Activated gamma-delta T cell treated with anti-CD3 and anti-CD28 coated beads, Interleukin-2, amount 50 U/mL, for 16 hours (primary cell): Measurements from ENCODE around the gene GLIS2.
"Not testable (repeated sequence)": the region's sequence is repeated elsewhere in the genome, so short reads cannot be mapped to it uniquely, and the experiment has no call there.

Source experiments
- DNase-seq: peaks from one replicate; pipeline ENCODE4 v3.0.0-alpha.2; 2020; ENCODE audit warnings: low read depth

GLIS2 gene

DNA sequence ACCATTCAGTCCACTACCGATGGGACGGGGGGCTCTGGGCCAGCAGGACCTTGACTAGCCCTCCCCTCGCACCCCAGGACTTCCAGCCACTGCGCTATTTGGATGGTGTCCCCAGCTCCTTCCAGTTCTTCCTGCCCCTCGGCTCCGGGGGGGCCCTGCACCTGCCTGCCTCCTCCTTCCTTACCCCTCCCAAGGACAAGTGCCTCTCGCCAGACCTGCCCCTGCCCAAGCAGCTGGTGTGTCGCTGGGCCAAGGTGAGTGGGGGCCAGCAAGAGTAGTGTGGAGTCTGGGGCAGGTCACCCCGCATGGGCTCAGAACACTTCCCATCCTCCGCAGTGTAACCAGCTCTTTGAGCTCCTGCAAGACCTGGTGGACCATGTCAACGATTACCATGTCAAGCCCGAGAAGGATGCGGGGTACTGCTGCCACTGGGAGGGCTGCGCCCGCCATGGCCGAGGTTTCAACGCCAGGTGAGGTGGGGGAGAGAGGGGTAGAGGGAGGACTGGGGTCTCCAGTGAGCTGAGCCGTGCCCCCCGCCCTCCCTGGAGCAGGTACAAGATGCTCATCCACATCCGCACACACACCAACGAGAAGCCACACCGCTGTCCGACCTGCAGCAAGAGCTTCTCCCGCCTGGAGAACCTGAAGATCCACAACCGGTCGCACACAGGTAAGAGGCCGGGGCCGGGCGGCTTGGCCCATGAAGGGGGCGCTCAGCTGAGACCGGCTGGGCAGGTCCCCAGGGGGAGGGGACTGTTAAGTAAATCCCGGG, 19.0 kb downstream of the GLIS2 start:
- DNase-seq = no peak

DNA sequence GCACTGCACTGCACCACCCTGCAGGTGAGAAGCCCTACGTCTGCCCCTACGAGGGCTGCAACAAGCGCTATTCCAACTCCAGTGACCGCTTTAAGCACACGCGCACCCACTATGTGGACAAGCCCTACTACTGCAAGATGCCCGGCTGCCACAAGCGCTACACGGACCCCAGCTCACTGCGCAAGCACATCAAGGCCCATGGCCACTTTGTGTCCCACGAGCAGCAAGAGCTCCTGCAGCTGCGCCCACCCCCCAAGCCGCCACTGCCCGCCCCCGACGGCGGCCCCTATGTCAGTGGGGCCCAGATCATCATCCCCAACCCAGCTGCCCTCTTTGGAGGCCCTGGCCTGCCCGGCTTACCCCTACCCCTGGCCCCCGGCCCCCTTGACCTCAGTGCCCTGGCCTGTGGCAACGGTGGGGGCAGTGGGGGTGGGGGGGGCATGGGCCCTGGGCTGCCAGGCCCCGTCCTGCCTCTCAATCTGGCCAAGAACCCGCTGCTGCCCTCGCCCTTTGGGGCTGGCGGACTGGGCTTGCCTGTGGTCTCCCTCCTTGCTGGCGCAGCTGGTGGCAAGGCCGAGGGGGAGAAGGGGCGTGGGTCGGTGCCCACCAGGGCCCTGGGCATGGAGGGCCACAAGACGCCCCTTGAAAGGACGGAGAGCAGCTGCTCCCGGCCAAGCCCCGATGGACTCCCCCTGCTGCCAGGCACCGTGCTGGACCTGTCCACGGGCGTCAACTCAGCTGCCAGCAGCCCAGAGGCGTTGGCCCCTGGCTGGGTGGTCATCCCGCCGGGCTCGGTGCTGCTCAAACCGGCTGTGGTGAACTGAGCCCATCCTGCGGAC, 21.1 kb downstream of the GLIS2 start:
- DNase-seq = no peak

DNA sequence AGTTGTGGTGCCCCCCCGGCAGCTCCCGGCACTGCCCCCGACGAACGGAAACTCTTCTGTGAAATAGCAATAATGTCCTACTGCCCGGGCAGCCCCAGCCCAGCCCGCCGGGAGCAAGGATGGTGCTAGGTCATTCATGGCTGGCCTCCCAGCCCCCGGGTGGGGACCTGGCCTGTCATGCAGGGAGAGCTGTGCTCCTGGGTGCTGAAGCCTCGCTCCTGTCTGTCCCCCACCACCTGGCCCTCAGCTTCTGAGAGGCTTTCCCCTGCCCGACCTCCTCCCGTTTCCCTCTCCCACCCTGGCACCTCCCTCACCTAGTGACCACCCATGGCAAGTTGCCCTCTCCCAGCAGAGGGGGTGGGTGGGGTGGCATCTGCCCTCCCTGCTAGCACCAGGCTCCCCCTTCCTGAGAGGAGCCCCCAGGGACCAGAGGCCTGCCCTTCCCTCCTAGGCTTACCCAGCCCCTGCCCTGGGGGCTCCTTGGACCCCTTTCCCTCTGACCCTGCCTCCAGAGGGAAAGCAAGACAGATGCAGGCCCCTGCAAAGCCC, 21.7 kb downstream of the GLIS2 start:
- DNase-seq = no peak

DNA sequence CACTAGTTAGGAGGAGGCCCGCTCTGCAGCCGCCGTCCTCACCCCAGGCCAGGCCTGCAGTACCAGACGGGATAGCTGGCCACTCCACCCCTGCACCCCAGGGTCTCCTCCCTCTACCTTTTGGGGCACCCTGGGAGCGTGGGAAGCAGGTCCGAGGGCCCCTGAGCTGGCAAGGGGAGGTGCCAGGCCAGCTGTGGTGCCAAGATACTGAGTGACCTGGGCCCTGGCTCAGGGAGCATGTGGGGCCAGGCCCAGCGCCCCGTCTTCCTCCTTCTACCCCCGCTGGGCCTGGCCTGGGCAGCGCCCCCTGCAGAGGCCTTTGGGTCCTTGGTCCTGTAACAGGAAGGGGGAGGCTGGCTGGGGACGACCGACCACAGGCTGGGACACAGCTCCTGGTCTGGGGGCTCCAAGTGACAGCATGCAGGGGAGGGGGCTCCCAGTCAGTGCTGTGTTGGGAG, 22.3 kb downstream of the GLIS2 start:
- DNase-seq = no peak

DNA sequence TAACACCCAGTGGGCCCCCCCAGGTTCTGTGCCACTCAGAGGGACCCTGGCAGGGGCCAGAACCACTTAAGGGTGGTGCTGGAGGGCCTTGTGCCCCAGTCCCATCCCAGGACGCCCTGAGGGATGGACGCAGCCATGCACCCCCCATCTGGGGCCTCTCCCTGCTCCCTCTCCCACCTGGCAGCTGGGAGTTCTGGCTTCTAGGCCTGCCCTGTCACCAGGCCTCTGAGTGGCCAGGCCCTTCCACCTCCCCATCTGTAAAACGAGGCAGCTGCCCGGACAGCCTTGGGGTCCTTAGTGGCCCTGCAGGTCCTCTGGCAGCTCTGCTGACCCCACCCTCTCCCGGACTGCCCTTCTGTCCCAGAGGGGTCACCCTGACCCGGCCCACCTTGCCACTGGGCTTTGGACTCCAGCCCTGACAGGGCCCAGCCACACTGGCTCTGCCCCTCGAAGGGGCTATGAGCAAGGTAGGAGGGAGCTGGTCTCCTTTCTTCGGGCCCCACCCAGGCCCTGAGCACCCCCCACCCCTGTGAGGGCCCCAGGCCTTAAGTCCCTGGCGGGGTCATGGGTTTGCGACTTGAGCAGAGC, 22.9 kb downstream of the GLIS2 start:
- DNase-seq = no peak

DNA sequence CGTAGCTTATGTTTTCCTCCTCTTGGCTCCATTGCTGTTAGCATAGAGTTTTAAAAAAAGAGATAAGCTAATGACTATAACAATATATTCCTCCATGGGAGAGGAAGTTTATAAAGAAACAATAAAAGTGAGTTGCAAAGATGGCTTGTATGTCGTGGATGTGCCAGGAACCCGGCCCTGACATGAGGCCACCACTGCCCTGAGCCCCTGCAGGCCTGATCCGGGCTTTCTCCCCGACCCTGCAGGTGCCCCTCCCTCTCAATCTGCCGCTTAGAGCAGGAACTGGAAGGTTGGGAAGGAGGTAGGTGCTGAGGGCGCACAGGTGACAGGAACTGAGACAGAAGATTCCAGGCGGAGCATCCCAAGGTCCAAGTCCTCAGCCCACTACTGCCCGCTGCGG, 23.6 kb downstream of the GLIS2 start:
- DNase-seq = no peak

DNA sequence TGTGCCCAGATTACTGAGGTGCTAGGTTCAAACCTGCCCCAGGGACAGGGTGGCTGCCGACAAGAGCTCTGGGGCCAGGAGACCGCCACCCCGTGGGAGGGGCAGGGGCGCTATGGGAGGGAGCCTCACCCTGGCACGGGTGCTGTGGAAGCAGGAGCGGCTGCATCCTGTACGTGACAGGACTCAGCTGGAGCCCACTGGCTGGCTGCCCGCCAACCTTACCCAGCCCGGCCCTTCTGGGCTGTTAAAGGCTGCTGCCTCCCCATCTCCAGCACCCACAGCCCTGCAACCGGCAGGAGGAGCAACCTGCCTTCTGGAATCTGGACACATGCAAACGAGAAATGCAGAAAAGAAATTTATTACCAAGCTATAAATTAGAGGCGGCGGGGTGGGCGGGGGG, 24.0 kb downstream of the GLIS2 start:
- DNase-seq = no peak

DNA sequence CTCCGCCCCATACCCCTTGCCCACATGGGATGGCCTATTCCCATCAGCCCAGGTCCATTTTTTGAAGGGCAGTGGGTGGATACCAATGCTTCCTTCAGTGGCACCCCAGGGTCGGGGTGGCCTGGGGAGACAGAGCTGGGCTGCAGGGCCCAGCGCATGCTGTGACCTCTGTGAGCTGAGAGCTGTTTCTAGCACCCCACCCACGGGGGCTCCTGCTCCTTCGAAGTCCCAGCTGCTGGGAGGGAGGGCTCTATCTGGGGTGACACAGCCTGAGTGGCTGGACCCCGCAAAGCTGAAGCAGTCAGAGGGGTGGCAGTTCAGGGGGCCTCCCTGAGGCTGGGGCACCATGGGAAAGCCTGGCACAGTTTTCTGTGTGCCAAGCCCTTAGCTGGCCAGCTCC, 24.6 kb downstream of the GLIS2 start:
- no peak for DNase-seq

DNA sequence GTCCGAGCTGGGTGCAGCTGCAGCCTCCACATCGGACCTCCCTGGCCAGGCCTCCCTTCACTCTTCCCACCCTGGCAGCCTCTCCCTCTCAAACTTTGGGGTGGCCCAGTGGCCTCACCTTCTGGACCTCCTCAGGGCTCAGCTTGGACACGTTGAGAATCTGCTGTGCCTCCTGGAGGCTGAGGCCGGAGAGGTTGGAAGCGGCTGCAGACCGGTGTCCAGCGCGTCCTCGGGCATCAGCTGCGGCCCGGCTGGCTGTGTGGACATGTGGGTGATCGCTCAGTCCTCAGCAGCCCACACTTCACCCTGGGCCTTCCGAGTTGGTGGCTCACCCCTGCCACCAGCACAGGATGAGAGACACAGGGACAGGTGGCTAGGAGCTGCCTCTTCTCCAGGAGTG, 25.4 kb downstream of the GLIS2 start:
- DNase-seq = no peak

DNA sequence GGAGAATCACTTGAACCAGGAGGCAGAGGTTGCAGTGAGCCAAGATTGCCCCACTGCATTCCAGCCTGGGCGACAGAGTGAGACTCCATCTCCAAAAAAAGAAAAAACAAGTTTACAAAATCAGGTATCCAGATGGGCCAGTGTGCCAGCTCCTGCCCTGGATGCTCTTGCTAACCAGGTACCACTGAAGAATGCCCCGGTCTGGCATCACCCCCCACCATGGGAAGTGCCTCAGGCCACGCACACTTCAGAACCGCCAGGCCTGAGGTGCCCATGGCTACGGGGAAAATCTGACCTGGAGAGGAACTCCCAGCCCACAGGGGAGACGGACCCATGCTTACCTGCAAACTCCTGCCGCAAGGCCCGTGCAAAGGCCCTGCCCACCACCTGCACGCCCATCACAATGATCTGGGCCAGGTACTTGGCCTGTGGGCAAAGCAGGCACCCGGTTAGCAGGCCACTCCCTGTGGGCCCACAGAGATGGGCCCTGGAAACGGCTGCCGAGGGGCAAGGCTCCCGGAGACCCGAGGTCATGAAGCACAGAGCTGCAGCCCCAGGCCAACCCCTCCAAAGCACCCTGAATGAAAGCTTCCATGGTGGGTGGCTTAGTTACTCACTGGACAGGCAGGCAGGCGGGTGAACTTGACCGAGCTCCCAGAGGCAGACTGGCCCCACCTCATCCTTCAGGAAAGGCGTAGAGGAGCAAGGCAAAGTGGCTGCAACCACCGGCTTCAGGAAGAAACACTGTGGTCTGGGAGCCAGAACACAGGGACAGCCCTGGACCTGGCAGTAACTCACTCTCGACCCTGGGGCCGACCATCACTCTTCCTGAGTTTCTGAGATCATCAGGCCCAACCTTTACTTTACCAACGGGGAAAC, 27.2 kb downstream of the GLIS2 start:
- DNase-seq = no peak

DNA sequence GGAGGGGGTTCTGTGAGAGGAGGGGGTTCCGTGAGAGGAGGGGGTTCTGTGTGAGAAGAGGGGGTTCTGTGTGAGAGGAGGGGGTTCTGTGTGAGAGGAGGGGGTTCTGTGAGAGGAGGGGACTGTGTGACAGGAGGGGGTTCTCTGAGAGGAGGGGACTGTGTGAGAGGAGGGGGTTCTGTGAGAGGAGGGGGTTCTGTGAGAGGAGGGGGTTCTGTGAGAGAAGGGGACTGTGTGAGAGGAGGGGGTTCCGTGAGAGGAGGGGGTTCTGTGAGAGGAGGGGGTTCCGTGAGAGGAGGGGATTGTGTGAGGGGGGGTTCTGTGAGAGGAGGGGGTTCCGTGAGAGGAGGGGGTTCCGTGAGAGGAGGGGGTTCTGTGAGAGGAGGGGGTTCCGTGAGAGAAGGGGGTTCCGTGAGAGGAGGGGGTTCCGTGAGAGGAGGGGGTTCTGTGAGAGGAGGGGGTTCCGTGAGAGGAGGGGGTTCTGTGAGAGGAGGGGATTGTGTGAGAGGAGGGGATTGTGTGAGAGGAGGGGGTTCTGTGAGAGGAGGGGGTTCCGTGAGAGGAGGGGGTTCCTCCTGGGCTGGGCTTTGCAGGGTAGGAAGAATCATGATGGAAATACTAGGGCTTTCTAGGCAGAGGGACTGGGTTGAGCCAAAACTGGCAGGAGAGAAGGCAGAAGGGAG, 28.6 kb downstream of the GLIS2 start:
- DNase-seq = not testable (repeated sequence)

DNA sequence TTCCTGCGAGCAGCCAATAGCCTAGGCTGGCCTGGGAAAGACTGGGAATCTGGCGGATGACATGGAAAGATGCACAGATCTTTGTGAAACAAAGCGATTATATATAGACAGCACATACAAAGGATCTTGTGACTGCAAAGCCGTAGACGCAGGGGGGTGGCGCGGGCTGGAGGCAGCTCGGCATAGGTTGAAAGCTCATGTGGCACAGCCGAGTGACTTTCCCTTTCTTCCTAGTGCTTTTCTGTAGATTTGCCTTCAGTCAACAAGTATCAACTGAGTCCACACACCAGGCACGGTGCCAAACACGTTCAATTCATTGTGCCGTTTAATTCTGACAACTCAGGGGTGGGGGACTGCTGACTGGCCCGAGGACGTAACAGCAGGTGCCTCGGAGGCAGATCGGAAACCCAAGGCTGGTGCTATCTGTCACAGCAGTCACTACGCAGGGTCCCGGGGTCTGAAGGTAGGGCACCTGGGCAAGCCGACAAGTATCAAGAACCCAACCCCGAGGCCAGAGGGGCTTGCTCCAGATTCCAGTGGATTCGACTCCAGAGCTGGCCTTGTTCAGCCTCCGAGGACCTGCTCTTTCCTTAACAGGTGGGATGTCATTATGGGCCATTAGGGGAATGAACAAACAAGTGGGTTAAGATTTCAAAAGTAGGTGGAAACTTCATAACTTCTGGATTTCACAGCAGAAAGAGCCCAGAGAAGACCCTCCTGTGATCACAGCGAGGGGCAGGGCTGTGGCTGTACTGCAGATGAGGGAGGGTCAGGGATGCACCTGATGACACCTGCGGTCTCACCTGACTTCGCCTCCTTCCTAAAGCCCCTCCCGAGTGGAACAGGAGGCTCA, 29.3 kb downstream of the GLIS2 start:
- DNase-seq = no peak

DNA sequence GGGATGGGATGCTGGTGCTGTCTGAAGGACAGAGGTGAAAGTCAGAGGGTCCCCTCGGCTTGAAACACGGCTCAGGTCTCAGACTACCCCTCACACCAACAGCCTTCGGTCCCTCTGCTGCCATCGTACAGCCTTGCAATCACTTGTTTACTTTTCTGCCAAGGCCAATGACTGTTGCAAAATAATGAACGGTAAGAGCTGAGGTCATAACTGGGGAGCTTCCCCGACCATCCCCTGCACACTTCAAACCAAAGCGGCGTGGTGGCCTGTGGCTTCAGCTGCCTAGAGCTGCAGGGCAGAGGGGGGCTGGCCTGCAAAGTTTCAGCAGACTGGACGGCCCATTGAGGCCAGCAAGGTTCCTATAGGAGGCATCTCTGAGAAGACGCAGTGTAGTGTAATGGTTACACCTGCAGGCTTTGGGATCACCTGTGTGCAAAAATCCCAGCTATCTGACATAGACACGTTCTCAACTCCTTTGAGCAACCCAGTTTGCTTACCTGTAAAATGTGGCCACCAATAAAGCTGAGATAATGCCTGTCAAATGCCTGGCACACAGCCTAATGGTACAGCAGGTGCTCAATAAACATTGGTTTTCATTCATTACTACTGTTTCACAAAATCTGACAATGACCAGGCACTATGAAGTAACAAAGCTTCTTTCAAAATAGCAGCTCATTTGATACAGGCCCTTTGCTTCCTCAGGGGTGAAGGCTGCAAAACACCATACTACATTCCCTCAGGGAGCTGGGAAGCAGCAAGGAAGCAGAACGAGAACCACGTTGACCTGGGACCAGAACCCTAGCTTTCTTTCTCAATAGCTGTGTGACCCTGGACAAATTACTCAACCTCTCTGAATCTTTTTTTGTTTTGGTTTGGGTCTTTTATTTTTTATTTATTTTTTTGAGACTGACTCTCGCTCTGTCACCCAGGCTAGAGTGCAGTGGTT, 30.2 kb downstream of the GLIS2 start:
- no peak for DNase-seq

DNA sequence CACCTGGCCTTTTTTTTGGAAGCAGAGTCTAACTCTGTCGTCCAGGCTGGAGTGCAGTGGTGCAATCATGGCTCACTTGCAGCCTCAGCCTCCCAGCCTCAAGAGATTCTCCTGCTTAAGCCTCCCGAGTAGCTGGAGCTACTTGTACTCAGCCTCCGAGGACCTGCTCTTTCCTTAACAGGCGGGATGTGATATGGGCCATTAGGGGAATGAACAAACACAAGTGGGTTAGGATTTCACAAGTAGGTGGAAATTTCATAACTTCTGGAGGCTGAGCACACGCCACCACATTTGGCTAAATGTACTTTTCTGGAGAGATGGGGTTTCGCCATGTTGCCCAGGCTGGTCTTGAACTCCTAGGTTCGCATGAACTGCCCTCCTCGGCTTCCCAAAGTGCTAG, 31.1 kb downstream of the GLIS2 start:
- DNase-seq = no peak

DNA sequence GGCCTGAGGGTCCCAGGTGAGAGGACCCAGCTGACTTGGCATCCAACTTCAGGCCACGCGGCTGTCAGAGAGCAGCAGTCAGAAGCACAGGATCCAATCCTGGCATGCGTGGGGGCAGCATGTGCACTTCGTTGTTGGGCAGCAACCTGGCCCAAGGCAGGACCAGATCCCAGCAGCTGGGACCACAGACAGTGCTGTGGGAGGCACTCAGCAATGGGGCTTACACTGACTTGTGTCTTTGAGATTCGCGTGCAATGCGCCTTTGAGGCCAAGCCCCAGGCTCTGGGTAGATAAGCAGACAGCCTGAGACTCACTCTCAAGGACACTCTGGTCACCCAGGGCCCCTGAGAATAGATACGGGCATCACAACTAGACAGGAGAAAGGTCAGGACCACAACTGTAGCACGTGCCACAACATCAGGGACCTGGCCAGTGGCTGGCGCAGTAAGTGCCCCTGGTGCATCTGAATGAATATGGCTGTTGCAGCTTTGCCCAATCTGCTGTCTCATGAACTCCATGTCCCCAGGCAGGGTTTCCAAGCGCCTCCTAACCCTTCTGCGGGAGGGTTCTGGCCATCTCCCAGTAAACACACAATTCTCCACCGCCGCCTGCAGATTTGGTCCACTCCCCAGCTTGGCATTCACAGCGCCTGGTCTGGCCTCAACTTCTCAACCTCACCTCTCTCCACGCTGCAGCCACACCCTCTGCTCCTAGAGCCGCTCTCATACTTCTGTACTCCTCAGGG, 32.1 kb downstream of the GLIS2 start:
- no peak for DNase-seq

DNA sequence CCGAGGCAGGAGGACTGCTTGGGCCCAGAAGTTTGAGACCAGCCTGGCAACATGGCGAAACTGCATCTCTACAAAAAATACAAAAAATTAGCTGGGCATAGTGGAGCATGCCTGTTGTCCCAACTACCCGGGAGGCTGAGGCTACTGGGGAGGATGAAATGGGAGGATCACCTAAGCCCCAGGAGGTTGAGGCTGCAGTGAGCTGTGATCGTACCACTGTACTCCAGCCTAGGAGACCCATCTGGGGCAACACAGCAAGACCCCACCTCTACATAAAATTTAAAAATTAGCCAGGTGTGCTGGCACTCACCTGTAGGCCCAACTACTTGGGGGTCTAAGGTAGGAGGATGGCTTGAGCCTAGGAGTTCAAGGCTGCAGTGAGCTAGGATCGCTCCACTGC, 33.5 kb downstream of the GLIS2 start:
- no peak for DNase-seq

DNA sequence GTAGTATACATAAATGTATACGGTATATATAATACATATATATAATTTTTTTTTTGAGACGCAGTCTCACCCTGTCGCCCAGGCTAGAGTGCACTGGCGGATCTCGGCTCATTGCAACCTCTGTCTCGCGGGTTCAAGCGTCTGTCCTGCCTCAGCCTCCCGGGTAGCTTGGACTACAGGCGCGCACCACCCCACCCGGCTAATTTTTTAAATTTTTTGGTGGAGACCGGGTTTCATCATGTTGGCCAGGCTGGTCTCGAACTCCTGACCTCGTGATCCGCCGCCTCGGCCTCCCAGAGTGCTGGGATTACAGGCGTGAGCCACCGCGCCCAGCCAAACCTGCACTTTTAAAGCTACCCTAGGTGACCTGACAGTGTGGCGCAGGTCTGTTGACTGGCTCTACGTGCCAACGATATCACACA, 34.5 kb downstream of the GLIS2 start:
- no peak for DNase-seq
